WTC11 (cell line): ENCODE measurements around the gene MAP4K4. TPM values are rescaled to one million over a fixed set of nuclear protein-coding genes. Genes with fewer than 3 reads are reported as not detected.

ENCODE experiments used
- ATAC-seq: fragments of 200-7000 bp; cut with Tn5 transposase; 2 replicates; pipeline ENCODE4 v1.10.0; 2021; ENCODE audit warnings: mild to moderate bottlenecking, moderate library complexity
- CTCF ChIA-PET: fragments of 300-600 bp; sonication (Branson Sonifier 250); formaldehyde crosslinking; loops from one replicate; lab custom pipeline; 2021; ENCODE audit warnings: antibody characterized with exemption; lab: Charles Lee
- POLR2A ChIA-PET: fragments of 350-600 bp; sonication (Branson Sonifier 250); formaldehyde crosslinking; loops from one replicate; lab custom pipeline; 2021; ENCODE audit warnings: antibody characterized with exemption; lab: Charles Lee
- DNase-seq: peaks from one replicate; pipeline ENCODE4 v3.0.0; 2021; ENCODE audit warnings: low spot score
- H3K27ac Mint-ChIP-seq: 2 replicates; pipeline ENCODE4 v1.8.0; 2021; ENCODE audit warnings: mixed read lengths
- H3K27me3 Mint-ChIP-seq: 2 replicates; pipeline ENCODE4 v1.8.0; 2021; ENCODE audit warnings: low read depth, mild to moderate bottlenecking, moderate library complexity, mixed read lengths
- H3K36me3 Mint-ChIP-seq: 2 replicates; pipeline ENCODE4 v1.8.0; 2021; ENCODE audit warnings: mixed read lengths
- H3K4me1 Mint-ChIP-seq: 2 replicates; pipeline ENCODE4 v1.8.0; 2022; ENCODE audit warnings: mixed read lengths
- H3K4me3 Mint-ChIP-seq: 2 replicates; pipeline ENCODE4 v1.8.0; 2021; ENCODE audit warnings: mild to moderate bottlenecking, moderate library complexity, mixed read lengths
- H3K9me3 Mint-ChIP-seq: 2 replicates; pipeline ENCODE4 v1.8.0; 2021; ENCODE audit warnings: mixed read lengths
- ATF1 ChIP-seq: sonication (generic); formaldehyde crosslinking; IDR thresholded peaks from 2 replicates; pipeline ENCODE4 v1.8.1; 2023; ENCODE audit warnings: mild to moderate bottlenecking, moderate library complexity, missing genetic modification reagents
- CBFB ChIP-seq: sonication (generic); formaldehyde crosslinking; IDR thresholded peaks from 2 replicates; pipeline ENCODE4 v1.8.1; 2022; ENCODE audit warnings: mild to moderate bottlenecking, low read depth, missing genetic modification reagents
- CTCF ChIP-seq: fragments of 200-600 bp; IDR thresholded peaks from 2 replicates; pipeline ENCODE4 v1.8.0; 2022; ENCODE audit warnings: antibody characterized with exemption
- FOXJ3 ChIP-seq: sonication (generic); formaldehyde crosslinking; IDR thresholded peaks from 2 replicates; pipeline ENCODE4 v1.9.0; 2021; ENCODE audit warnings: missing genetic modification reagents, mild to moderate bottlenecking, borderline replicate concordance
- GRHL2 ChIP-seq: fragments of 250-450 bp; sonication (Bioruptor Pico); IDR thresholded peaks from 2 replicates; pipeline ENCODE4 v1.8.0; 2022; ENCODE audit warnings: mild to moderate bottlenecking, moderate library complexity; ENCODE audit not compliant: insufficient replicate concordance, severe bottlenecking
- HMGA2 ChIP-seq: fragments of 250-450 bp; sonication (Bioruptor Pico); IDR thresholded peaks from 2 replicates; pipeline ENCODE4 v1.4.0; 2021; ENCODE audit warnings: mild to moderate bottlenecking, moderate library complexity
- IRF2 ChIP-seq: sonication (generic); formaldehyde crosslinking; IDR thresholded peaks from 2 replicates; pipeline ENCODE4 v1.8.0; 2022; ENCODE audit warnings: low read depth, missing genetic modification reagents, borderline replicate concordance
- JAZF1 ChIP-seq: fragments of 250-450 bp; sonication (Bioruptor Pico); IDR thresholded peaks from 2 replicates; pipeline ENCODE4 v1.9.0; 2021; ENCODE audit warnings: moderate library complexity, mild to moderate bottlenecking, inconsistent platforms
- JUN ChIP-seq: sonication (generic); formaldehyde crosslinking; IDR thresholded peaks from 2 replicates; pipeline ENCODE4 v1.8.0; 2023; ENCODE audit warnings: mild to moderate bottlenecking, missing genetic modification reagents
- SOX15 ChIP-seq: fragments of 250-450 bp; sonication (Bioruptor Pico); IDR thresholded peaks from 2 replicates; pipeline ENCODE4 v1.9.0; 2021; ENCODE audit warnings: mild to moderate bottlenecking
- STAT6 ChIP-seq: sonication (generic); formaldehyde crosslinking; conservative IDR thresholded peaks from 2 replicates; pipeline ENCODE4 v1.8.1; 2023; ENCODE audit warnings: mild to moderate bottlenecking, low read depth, missing genetic modification reagents, moderate library complexity
- TCF7 ChIP-seq: sonication (generic); formaldehyde crosslinking; IDR thresholded peaks from 2 replicates; pipeline ENCODE4 v1.8.0; 2022; ENCODE audit warnings: mild to moderate bottlenecking, low read depth, missing genetic modification reagents, moderate library complexity
- TEAD4 ChIP-seq: sonication (generic); formaldehyde crosslinking; IDR thresholded peaks from 2 replicates; pipeline ENCODE4 v1.8.0; 2022; ENCODE audit warnings: mild to moderate bottlenecking, missing genetic modification reagents
- ZNF263 ChIP-seq: sonication (generic); formaldehyde crosslinking; IDR thresholded peaks from 2 replicates; pipeline ENCODE4 v1.8.1; 2022; ENCODE audit warnings: low read depth, mild to moderate bottlenecking, moderate library complexity, missing genetic modification reagents
- ZNF532 ChIP-seq: fragments of 250-450 bp; sonication (Bioruptor Pico); IDR thresholded peaks from 2 replicates; pipeline ENCODE4 v1.9.0; 2021; ENCODE audit warnings: mild to moderate bottlenecking, borderline replicate concordance
- ZSCAN18 ChIP-seq: fragments of 250-450 bp; sonication (Bioruptor Pico); IDR thresholded peaks from 2 replicates; pipeline ENCODE4 v2.1.2; 2022; ENCODE audit warnings: mild to moderate bottlenecking, moderate library complexity
- total RNA-seq: library from RNA; stranded (reverse); gene quantifications from 3 replicates; pipeline ENCODE4 v1.2.3, GENCODE V29; 2021
- TF ChIP-seq, protein P1 (sequence below): sonication (generic); formaldehyde crosslinking; IDR thresholded peaks from 2 replicates; pipeline ENCODE4 v1.8.1; 2022; ENCODE audit warnings: low read depth, missing genetic modification reagents, borderline replicate concordance
- TF ChIP-seq, protein P2 (sequence below): sonication (generic); formaldehyde crosslinking; IDR thresholded peaks from 2 replicates; pipeline ENCODE4 v1.8.1; 2023; ENCODE audit warnings: mild to moderate bottlenecking, missing genetic modification reagents
- TF ChIP-seq, protein P3 (sequence below): sonication (generic); formaldehyde crosslinking; IDR thresholded peaks from 2 replicates; pipeline ENCODE4 v1.8.1; 2023; ENCODE audit warnings: mild to moderate bottlenecking, moderate library complexity, missing genetic modification reagents

The MAP4K4 gene
- total RNA-seq, 1 experiment from 2014 or later, result 112 TPM

DNA sequence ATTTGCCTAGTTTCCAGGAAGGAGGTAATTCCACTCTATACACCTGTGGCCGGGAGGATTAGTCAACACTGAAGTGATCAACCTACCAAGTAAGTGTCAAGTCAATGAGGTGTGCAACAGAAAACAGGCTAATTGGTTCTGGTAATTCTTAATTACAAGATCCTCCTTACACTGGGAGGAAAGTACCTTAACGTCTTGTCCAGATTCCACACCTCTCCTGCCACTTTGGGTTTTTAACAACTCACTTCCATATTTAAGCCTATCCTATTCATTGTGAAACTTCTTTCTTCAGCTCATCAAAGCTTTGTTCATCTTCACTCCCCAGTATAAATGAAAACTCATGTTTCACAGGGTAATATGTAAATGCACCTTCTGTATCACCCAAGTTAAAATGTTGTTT is 22.0 kb upstream of the MAP4K4 start (continued):
- TF ChIP-seq ZNF532 (CRISPR knock-in tag) (no peak), JUN (CRISPR knock-in tag) (no peak), HMGA2 (no peak), ZNF263 (no peak), ZSCAN18 (CRISPR knock-in tag) (no peak)
- TF ChIP-seq, protein P1, sequence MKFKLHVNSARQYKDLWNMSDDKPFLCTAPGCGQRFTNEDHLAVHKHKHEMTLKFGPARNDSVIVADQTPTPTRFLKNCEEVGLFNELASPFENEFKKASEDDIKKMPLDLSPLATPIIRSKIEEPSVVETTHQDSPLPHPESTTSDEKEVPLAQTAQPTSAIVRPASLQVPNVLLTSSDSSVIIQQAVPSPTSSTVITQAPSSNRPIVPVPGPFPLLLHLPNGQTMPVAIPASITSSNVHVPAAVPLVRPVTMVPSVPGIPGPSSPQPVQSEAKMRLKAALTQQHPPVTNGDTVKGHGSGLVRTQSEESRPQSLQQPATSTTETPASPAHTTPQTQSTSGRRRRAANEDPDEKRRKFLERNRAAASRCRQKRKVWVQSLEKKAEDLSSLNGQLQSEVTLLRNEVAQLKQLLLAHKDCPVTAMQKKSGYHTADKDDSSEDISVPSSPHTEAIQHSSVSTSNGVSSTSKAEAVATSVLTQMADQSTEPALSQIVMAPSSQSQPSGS, result no peak
- TF ChIP-seq, all 79 proteins: peak for 0

GRCh38 chr2:101676674-101677073 is 20.8 kb upstream of the MAP4K4 start:
- POLR2A ChIA-PET, result no interaction called here
- H3K4me3 Mint-ChIP-seq, result no peak overlapping the region
- ATAC-seq, result no peak

DNA sequence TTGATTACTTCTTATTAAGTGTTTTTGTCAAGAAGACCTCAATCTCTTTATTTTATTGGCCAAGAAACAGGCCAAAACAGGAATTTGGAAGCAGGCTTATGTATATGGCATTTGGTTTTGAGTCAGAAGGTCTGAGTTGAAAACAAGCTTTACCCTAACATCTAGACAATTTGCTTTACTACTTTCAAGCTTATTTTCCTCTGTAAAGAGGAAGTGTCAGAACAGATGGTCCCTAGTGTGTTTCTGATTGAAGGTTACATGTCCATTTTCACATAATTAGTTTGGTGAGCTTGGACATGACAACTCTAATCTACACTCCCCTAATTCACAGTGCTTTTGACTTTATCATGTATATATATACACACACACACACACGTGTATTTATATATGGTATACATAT is 19.8 kb upstream of the MAP4K4 start:
- Mint-ChIP-seq H3K27ac (no peak overlapping the region), H3K36me3 (peaks cover under 1% of the 10 kb centered on the region; the same call in 1 of the 2 replicates), H3K4me1 (no peaks in the 10 kb centered on the region), H3K9me3 (peaks cover 7% of the 10 kb centered on the region; the same call in 1 of the 2 replicates), H3K27me3 (no peaks in the 10 kb centered on the region; the same call in 1 of the 2 replicates), H3K4me3 (no peak overlapping the region)
- DNase-seq, result no peak
- POLR2A ChIA-PET, result no interaction called here
- CTCF ChIA-PET, result no interaction called here
- ATAC-seq, result no peak
- TF ChIP-seq GRHL2, result no peak
- TF ChIP-seq TCF7 (CRISPR knock-in tag), result no peak
- no peak for TF ChIP-seq STAT6 (CRISPR knock-in tag)
- TF ChIP-seq CTCF, result no peak
- TF ChIP-seq CBFB (CRISPR knock-in tag), result no peak
- TF ChIP-seq, protein P2, sequence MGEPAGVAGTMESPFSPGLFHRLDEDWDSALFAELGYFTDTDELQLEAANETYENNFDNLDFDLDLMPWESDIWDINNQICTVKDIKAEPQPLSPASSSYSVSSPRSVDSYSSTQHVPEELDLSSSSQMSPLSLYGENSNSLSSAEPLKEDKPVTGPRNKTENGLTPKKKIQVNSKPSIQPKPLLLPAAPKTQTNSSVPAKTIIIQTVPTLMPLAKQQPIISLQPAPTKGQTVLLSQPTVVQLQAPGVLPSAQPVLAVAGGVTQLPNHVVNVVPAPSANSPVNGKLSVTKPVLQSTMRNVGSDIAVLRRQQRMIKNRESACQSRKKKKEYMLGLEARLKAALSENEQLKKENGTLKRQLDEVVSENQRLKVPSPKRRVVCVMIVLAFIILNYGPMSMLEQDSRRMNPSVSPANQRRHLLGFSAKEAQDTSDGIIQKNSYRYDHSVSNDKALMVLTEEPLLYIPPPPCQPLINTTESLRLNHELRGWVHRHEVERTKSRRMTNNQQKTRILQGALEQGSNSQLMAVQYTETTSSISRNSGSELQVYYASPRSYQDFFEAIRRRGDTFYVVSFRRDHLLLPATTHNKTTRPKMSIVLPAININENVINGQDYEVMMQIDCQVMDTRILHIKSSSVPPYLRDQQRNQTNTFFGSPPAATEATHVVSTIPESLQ (CRISPR knock-in tag), result no peak
- no peak for TF ChIP-seq SOX15 (CRISPR knock-in tag)
- no peak for TF ChIP-seq FOXJ3 (CRISPR knock-in tag)
- TF ChIP-seq IRF2, result no peak
- no peak for TF ChIP-seq JAZF1

More at GRCh38 chr2:101676674-101677073, 20.8 kb upstream of the MAP4K4 start:
- CTCF ChIA-PET, result no interaction called here
- Mint-ChIP-seq H3K9me3 (peaks cover 17% of the 10 kb centered on the region), H3K4me1 (no peaks in the 10 kb centered on the region), H3K27ac (no peak overlapping the region), H3K27me3 (no peaks in the 10 kb centered on the region), H3K36me3 (peaks cover 9% of the 10 kb centered on the region)
- DNase-seq, result no peak
- TF ChIP-seq TEAD4 (CRISPR knock-in tag) (no peak), ATF1 (no peak)
- TF ChIP-seq, protein P3, sequence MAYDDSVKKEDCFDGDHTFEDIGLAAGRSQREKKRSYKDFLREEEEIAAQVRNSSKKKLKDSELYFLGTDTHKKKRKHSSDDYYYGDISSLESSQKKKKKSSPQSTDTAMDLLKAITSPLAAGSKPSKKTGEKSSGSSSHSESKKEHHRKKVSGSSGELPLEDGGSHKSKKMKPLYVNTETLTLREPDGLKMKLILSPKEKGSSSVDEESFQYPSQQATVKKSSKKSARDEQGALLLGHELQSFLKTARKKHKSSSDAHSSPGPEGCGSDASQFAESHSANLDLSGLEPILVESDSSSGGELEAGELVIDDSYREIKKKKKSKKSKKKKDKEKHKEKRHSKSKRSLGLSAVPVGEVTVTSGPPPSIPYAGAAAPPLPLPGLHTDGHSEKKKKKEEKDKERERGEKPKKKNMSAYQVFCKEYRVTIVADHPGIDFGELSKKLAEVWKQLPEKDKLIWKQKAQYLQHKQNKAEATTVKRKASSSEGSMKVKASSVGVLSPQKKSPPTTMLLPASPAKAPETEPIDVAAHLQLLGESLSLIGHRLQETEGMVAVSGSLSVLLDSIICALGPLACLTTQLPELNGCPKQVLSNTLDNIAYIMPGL, result no peak
